Activated T-cell treated with anti-CD3 and anti-CD28 coated beads, Interleukin-2, amount 50 U/mL, for 4 hours (primary cell): ENCODE results near the gene STAB2. TPM values are rescaled to one million over a fixed set of nuclear protein-coding genes. Genes with fewer than 3 reads are reported as not detected.

Experiments used
- ATAC-seq, 2 donors: fragments of 200-7000 bp; cut with Tn5 transposase; one replicate each; pipeline ENCODE4 v1.10.0; 2021
- DNase-seq: peaks from one replicate; pipeline ENCODE4 v3.0.0-alpha.2; 2020
- H3K27me3 Mint-ChIP-seq: one replicate; pipeline ENCODE4 v1.8.0; 2021; ENCODE audit warnings: low read depth, mixed read lengths
- H3K36me3 Mint-ChIP-seq: one replicate; pipeline ENCODE4 v1.8.0; 2022; ENCODE audit warnings: mixed read lengths; ENCODE audit not compliant: insufficient read depth
- H3K4me1 Mint-ChIP-seq: one replicate; pipeline ENCODE4 v1.8.0; 2021; ENCODE audit warnings: low read depth, mixed read lengths
- H3K4me3 Mint-ChIP-seq: one replicate; pipeline ENCODE4 v1.8.0; 2021; ENCODE audit warnings: mild to moderate bottlenecking, moderate library complexity, mixed read lengths
- H3K9me3 Mint-ChIP-seq: one replicate; pipeline ENCODE4 v1.8.0; 2021; ENCODE audit warnings: mixed read lengths
- total RNA-seq, 3 donors: library from RNA; stranded (reverse); gene quantifications; one replicate each; pipeline ENCODE4 v1.2.1, GENCODE V29; 2021

Gene STAB2
- total RNA-seq, 3 donors from 2014 or later, result not detected

- Mint-ChIP-seq H3K4me1 (no peaks in the 10 kb centered on the region), H3K4me3 (no peak overlapping the region), H3K9me3 (no peaks in the 10 kb centered on the region), H3K27me3 (peaks cover 11% of the 10 kb centered on the region), H3K36me3 (no peaks in the 10 kb centered on the region)
- ATAC-seq (no peak), DNase-seq (no peak)
These were observed 125.1 kb downstream of the STAB2 start for GRCh38 chr12:103712216-103712615.

DNA sequence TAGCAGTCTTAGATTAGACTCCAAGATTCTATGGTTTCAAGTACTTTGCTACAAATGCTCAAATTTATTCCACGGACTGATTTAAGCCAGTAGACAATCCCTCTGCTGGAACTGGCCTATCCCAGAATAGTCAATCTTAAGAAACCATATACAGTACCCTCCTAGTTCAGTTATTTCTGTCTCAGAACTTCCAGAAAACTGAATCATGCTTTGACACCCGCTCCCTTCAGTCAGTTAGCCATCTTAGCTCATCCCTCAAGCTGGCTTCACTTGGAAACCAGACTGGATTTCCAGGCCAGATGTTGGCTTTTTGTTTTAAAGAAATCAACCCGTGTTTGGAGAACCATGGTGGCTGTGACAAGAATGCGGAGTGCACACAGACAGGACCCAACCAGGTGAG lies 128.4 kb downstream of the STAB2 start:
- H3K9me3 Mint-ChIP-seq, result no peaks in the 10 kb centered on the region
- H3K4me1 Mint-ChIP-seq, result no peaks in the 10 kb centered on the region
- no peak overlapping the region for H3K4me3 Mint-ChIP-seq
- no peaks in the 10 kb centered on the region for H3K36me3 Mint-ChIP-seq
- peaks cover 7% of the 10 kb centered on the region for H3K27me3 Mint-ChIP-seq
- no peak for DNase-seq
- no peak for ATAC-seq

GRCh38 chr12:103716517-103717196 lies 129.6 kb downstream of the STAB2 start:
- ATAC-seq (no peak), DNase-seq (no peak)
- Mint-ChIP-seq H3K9me3 (no peaks in the 10 kb centered on the region), H3K4me3 (no peak overlapping the region), H3K27me3 (peaks cover 7% of the 10 kb centered on the region), H3K4me1 (no peaks in the 10 kb centered on the region), H3K36me3 (no peaks in the 10 kb centered on the region)

- Mint-ChIP-seq H3K36me3 (no peaks in the 10 kb centered on the region), H3K9me3 (no peaks in the 10 kb centered on the region), H3K4me1 (no peaks in the 10 kb centered on the region), H3K4me3 (no peak overlapping the region), H3K27me3 (peaks cover 5% of the 10 kb centered on the region)
- DNase-seq, result no peak
- ATAC-seq, result no peak
These were observed 138.3 kb downstream of the STAB2 start for GRCh38 chr12:103725398-103725797.

DNA sequence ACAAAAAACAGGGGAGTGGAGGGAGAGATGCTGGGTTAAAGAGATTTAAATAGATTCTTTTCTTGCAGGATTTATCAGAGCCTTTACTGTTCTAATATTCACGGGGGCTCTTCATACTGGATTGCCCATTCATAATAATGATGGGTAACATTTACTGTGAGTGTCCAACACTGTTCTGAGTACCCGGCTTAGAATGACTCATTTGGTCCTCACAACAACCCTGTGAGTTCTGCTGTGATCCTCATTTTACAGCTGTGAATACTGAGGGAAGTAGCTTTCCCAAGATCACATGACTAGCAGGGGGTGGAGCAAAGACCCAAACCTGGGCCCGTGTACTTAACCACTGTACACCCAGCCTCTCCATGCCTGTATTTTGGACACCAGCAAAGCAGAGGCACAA lies 140.6 kb downstream of the STAB2 start:
- no peak overlapping the region for H3K4me3 Mint-ChIP-seq
- no peaks in the 10 kb centered on the region for H3K4me1 Mint-ChIP-seq
- no peaks in the 10 kb centered on the region for H3K36me3 Mint-ChIP-seq
- H3K9me3 Mint-ChIP-seq, result no peaks in the 10 kb centered on the region
- ATAC-seq (no peak), DNase-seq (no peak)
- H3K27me3 Mint-ChIP-seq, result peaks cover 8% of the 10 kb centered on the region

- Mint-ChIP-seq H3K9me3 (no peaks in the 10 kb centered on the region), H3K4me3 (no peak overlapping the region), H3K4me1 (no peaks in the 10 kb centered on the region), H3K36me3 (no peaks in the 10 kb centered on the region), H3K27me3 (peaks cover 8% of the 10 kb centered on the region)
- no peak for ATAC-seq
- no peak for DNase-seq
These were observed 141.2 kb downstream of the STAB2 start for GRCh38 chr12:103728323-103728722.

DNA sequence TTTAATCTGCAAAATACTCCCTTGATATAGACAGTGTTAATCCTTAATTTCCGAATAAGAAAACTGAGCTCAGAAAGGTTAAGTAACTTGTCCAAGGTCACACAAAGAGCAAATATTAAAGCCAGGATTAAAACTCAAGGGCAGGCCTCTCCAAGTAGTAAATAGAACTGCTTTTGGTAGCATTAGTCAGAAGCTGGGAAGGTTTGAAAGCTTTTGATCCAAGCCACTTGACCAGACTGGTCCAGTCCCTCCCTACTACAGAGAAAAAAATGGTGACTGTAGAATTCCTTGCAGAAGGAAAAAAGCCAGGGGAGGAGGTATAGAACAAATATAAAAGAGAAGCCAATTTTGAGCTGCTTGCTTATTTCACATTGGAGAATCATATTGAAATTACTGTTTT lies 142.4 kb downstream of the STAB2 start:
- Mint-ChIP-seq H3K27me3 (peaks cover 8% of the 10 kb centered on the region), H3K4me3 (no peak overlapping the region), H3K36me3 (no peaks in the 10 kb centered on the region), H3K4me1 (no peaks in the 10 kb centered on the region), H3K9me3 (no peaks in the 10 kb centered on the region)
- ATAC-seq (no peak), DNase-seq (no peak)

DNA sequence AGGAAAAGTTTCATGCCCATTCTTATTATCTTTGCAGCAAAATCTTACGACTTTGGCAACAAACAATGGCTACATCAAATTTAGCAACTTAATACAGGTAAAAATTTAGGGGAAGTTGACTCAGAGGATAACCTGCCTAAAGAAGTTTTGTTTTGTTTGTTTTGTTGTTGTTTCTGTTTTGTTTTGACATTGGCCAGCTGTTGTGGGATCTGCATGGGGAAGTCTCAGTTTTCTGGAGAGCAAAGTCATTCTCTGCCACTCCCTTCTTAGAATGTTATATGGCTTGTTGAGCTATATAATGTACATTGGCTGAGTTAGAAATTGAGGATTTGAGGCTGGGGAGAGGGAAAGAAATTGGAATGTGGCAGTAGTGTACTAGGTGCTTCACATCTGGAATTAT lies 144.5 kb downstream of the STAB2 start:
- Mint-ChIP-seq H3K9me3 (no peaks in the 10 kb centered on the region), H3K36me3 (no peaks in the 10 kb centered on the region), H3K27me3 (peaks cover 8% of the 10 kb centered on the region), H3K4me3 (no peak overlapping the region), H3K4me1 (no peaks in the 10 kb centered on the region)
- ATAC-seq (no peak), DNase-seq (no peak)

- H3K27me3 Mint-ChIP-seq, result peaks cover 3% of the 10 kb centered on the region
- no peaks in the 10 kb centered on the region for H3K36me3 Mint-ChIP-seq
- ATAC-seq, result no peak
- no peak overlapping the region for H3K4me3 Mint-ChIP-seq
- no peak for DNase-seq
- H3K9me3 Mint-ChIP-seq, result no peaks in the 10 kb centered on the region
- no peaks in the 10 kb centered on the region for H3K4me1 Mint-ChIP-seq
These were observed 147.8 kb downstream of the STAB2 start for GRCh38 chr12:103734863-103735262.

DNA sequence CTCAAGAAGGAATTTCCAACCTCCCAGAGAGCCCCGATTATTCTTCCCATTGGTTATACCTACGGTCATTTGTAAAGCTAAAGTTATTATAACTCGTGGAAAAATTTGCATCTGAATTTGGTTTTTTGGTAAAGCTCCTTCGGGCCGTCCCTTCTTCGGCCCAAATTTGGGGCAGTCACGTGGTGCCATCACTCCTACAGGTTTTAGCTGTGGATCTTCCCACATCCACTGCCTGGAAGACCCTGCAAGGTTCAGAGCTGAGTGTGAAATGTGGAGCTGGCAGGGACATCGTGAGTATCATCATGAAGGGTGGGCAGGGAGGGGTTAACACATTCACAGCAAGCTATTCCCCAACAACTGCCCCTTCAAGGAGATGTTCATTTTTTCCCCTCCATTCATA lies 148.2 kb downstream of the STAB2 start:
- Mint-ChIP-seq H3K9me3 (no peaks in the 10 kb centered on the region), H3K4me1 (no peaks in the 10 kb centered on the region), H3K36me3 (no peaks in the 10 kb centered on the region), H3K27me3 (peaks cover 3% of the 10 kb centered on the region), H3K4me3 (no peak overlapping the region)
- DNase-seq, result no peak
- ATAC-seq, result no peak

- Mint-ChIP-seq H3K9me3 (no peaks in the 10 kb centered on the region), H3K4me1 (no peaks in the 10 kb centered on the region), H3K27me3 (peaks cover 10% of the 10 kb centered on the region), H3K4me3 (no peak overlapping the region), H3K36me3 (no peaks in the 10 kb centered on the region)
- DNase-seq (no peak), ATAC-seq (no peak)
These were observed 149.5 kb downstream of the STAB2 start for GRCh38 chr12:103736572-103736971.

DNA sequence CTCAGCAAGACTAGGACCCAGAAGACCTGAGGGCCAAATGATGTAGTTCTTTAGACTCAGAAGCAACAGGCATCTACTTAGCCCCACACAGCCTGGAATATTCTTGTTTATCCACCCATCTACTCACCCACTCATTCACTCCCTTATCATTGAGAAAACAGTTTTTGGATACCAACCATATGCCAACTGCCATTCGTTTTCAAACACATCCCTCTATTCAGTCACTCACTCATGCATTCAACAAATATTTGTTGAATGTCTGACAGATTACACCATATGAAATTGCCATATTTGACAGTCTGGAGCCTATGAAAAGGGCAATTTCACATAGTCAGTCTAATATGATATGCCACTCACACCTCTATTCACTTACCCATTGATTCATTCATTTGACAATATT lies 150.8 kb downstream of the STAB2 start:
- no peak for ATAC-seq

DNA sequence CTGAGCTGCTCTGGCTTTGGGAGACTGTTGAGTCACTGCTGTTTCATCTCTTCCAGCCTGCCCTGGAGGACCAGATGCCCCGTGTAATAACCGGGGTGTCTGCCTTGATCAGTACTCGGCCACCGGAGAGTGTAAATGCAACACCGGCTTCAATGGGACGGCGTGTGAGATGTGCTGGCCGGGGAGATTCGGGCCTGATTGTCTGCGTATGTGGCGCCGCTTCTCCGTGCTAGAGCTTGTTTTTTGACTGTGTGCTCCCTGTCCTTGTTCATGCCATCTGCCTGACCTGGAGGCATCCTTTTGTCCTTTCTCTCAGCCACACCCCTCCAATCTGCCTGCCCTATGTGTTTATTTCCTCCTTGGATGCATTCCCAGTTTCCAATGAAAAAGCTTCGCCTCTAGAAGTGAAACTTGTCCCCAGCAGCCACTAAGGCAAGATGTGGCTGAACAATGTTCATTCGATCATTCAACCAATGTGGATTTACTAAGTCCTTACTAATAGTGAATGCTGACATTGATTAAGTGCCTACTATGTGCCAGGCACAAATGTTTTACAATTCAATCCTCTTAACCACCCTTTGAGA lies 155.4 kb downstream of the STAB2 start:
- peaks cover 9% of the 10 kb centered on the region for H3K27me3 Mint-ChIP-seq
- no peak for ATAC-seq
- no peak overlapping the region for H3K4me3 Mint-ChIP-seq
- H3K36me3 Mint-ChIP-seq, result no peaks in the 10 kb centered on the region
- DNase-seq, result no peak
- no peaks in the 10 kb centered on the region for H3K9me3 Mint-ChIP-seq
- H3K4me1 Mint-ChIP-seq, result no peaks in the 10 kb centered on the region

More for the DNA sequence above, 150.8 kb downstream of the STAB2 start:
- no peak for DNase-seq
- H3K9me3 Mint-ChIP-seq, result no peaks in the 10 kb centered on the region
- H3K27me3 Mint-ChIP-seq, result peaks cover 9% of the 10 kb centered on the region
- H3K36me3 Mint-ChIP-seq, result no peaks in the 10 kb centered on the region
- no peak overlapping the region for H3K4me3 Mint-ChIP-seq
- no peaks in the 10 kb centered on the region for H3K4me1 Mint-ChIP-seq

DNA sequence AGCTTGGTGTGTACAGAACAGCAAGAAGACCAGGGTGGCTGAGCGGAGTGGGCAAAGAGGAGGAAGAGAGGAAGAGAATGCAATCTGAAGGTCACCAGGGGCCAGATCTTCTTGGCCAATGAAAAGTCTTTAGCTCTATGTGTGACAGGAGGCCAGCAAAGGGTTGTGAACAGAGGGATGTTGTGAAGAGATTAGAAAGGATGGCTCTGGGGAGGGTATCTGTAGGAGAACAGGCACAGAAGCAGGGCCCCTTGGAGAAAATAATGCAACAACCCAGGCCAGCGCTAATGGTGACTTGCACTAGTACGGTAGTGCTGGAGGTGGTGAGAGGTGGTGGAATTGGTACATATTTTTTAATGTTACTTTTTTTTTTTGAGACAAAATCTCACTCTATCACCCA lies 156.7 kb downstream of the STAB2 start:
- peaks cover 9% of the 10 kb centered on the region for H3K27me3 Mint-ChIP-seq
- no peaks in the 10 kb centered on the region for H3K4me1 Mint-ChIP-seq
- H3K9me3 Mint-ChIP-seq, result no peaks in the 10 kb centered on the region
- no peaks in the 10 kb centered on the region for H3K36me3 Mint-ChIP-seq
- DNase-seq, result no peak
- ATAC-seq, result no peak
- no peak overlapping the region for H3K4me3 Mint-ChIP-seq

DNA sequence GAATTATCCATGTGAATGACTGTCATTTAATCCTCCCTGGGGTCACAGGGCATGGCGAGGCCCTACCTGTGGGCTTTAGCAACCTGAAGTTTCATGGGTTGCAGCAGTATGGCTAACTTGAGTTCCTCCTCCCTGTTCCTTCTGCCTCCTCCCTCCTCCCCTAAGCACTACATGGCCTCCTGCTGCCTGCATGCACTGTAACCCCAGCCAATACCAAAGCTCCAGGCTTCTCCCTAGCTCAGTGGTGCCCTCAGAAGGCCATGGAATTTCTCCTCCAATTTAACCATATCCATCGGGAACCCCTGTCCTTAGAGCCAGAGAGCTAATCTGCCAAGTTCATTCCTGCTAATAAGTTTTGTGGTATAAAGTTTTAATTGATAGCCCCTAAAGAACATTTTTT lies 158.9 kb downstream of the STAB2 start:
- peaks cover 3% of the 10 kb centered on the region for H3K27me3 Mint-ChIP-seq
- DNase-seq (no peak), ATAC-seq (no peak)
- H3K4me3 Mint-ChIP-seq, result no peak overlapping the region
- H3K36me3 Mint-ChIP-seq, result no peaks in the 10 kb centered on the region
- H3K9me3 Mint-ChIP-seq, result no peaks in the 10 kb centered on the region
- no peaks in the 10 kb centered on the region for H3K4me1 Mint-ChIP-seq
